ENCODE data around the gene TNFRSF13B. TPM values are rescaled to one million over a fixed set of nuclear protein-coding genes. Genes with fewer than 3 reads are reported as not detected.

TNFRSF13B gene
- total and polyA plus RNA-seq, 2 experiments from 2014 or later: 0.24 TPM; not detected in 1

GRCh38 chr17:16945136-16945482, 26.8 kb downstream of the TNFRSF13B start (continued):
- no peak for TF ChIP-seq REST (IDR thresholded peaks at IDR 0.05; ENCODE audit: unreplicated experiment)
- TF ChIP-seq POLR2AphosphoS5 (IDR thresholded peaks at IDR 0.05; ENCODE audit: low read depth): no peak
- TF ChIP-seq EZH2phosphoT487 (IDR thresholded peaks at IDR 0.05; ENCODE audit: unreplicated experiment): no peak
- no peak for TF ChIP-seq EZH2 (IDR thresholded peaks at IDR 0.05; ENCODE audit: low read depth, unreplicated experiment)
- no peak for TF ChIP-seq ZNF114 (CRISPR knock-in tag; IDR thresholded peaks at IDR 0.05)
- TF ChIP-seq NANOG (IDR thresholded peaks at IDR 0.05; ENCODE audit: borderline replicate concordance): no peak
- no peak for TF ChIP-seq ETS1 (IDR thresholded peaks at IDR 0.05)
- no peak for TF ChIP-seq CTCF (conservative IDR thresholded peaks at IDR 0.05; ENCODE audit: low read depth in 2 of 2)
- TF ChIP-seq STAT1 (IDR thresholded peaks at IDR 0.05; ENCODE audit: unreplicated experiment): no peak
- no peak for TF ChIP-seq JUNB (IDR thresholded peaks at IDR 0.05; ENCODE audit: unreplicated experiment)
- no peak for TF ChIP-seq CREB1 (CRISPR knock-in tag; IDR thresholded peaks at IDR 0.05; ENCODE audit: low read depth)

- H3K36me3 ChIP-seq (ENCODE audit: insufficient read depth): no peaks in the 10 kb centered on the region
- H3K79me2 ChIP-seq (replicated peaks; ENCODE audit: insufficient read depth): no peaks in the 10 kb centered on the region
- peaks cover 3% of the 10 kb centered on the region; the same call in 1 of the 3 replicates for H3K36me3 Mint-ChIP-seq (ENCODE audit: low read depth)
- peaks cover 4% of the 10 kb centered on the region; the same call in 1 of the 2 replicates for H3K4me1 ChIP-seq (ENCODE audit: insufficient read depth)
- ATAC-seq (no peak), DNase-seq (ENCODE audit: low spot score) (no peak)
- no peak overlapping the region for H3K4me3 Mint-ChIP-seq
- no peak overlapping the region for H3K27ac ChIP-seq (ENCODE audit: low read depth)
- no peaks in the 10 kb centered on the region for H3K27me3 ChIP-seq (ENCODE audit: insufficient read depth)
- H3K9me3 Mint-ChIP-seq: peaks cover 14% of the 10 kb centered on the region
- no peak overlapping the region for H3K4me2 ChIP-seq
- H3K27ac Mint-ChIP-seq: no peak overlapping the region
- H3K27me3 Mint-ChIP-seq (ENCODE audit: insufficient read depth, low read depth, poor library complexity): peaks cover 14% of the 10 kb centered on the region
- no peak overlapping the region for H3K4me3 ChIP-seq
- no peak overlapping the region for H2AFZ ChIP-seq
- H4K20me1 ChIP-seq (replicated peaks; ENCODE audit: insufficient read depth): no peaks in the 10 kb centered on the region
- peaks cover 20% of the 10 kb centered on the region for H3K4me1 Mint-ChIP-seq
- H3K9me2 ChIP-seq (ENCODE audit: insufficient read depth): no peaks in the 10 kb centered on the region
- TF ChIP-seq EZH2phosphoT487 (IDR thresholded peaks at IDR 0.05; ENCODE audit: unreplicated experiment) (no peak), CREB1 (CRISPR knock-in tag; IDR thresholded peaks at IDR 0.05; ENCODE audit: low read depth) (no peak), STAT1 (IDR thresholded peaks at IDR 0.05; ENCODE audit: unreplicated experiment) (no peak)
- no peaks in the 10 kb centered on the region for H3F3A ChIP-seq (replicated peaks; ENCODE audit: low read depth)
Observed at GRCh38 chr17:16944334-16945135, 27.4 kb downstream of the TNFRSF13B start.
